Ishikawa (cell line): ENCODE data around the gene RNF121.

ENCODE experiments used
- EP300 ChIP-seq: IDR thresholded peaks from 2 replicates; pipeline ENCODE4 v1.6.1; 2012; ENCODE audit warnings: borderline replicate concordance
- TEAD4 ChIP-seq: IDR thresholded peaks from 2 replicates; pipeline ENCODE4 v1.6.1; 2012
- YY1 ChIP-seq: IDR thresholded peaks from 2 replicates; pipeline ENCODE4 v1.6.1; 2012; ENCODE audit warnings: low read depth

GRCh38 chr11:72012091-72012630, 83.3 kb downstream of the RNF121 start:
- no peak for TF ChIP-seq TEAD4
- TF ChIP-seq EP300, result no peak
- no peak for TF ChIP-seq YY1
